ENCODE data around the gene ADGRG6.

DNA sequence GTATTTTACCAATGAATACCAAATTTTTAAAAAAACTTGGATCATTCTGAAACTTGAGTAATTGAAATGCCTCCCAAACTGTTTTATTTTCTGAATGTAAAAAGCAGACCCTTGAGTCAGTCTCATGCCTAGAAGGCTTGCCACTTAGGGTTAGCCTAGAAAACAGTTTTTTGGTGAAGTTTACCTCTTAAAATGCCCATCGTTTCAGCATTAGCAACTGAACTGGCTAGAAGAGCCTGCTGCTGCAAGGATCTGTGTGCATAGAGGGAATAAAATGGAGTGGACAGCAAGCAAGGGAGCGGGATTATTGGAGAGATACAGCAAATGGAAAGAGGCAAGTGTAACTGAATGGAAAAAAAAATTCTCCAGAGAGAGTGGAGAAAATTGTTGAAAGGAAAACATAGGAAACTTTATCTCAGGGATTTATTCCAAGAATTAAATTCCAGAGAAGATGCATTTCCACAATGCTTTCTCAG lies 40.1 kb downstream of the ADGRG6 start:
- TF ChIP-seq, protein P1, sequence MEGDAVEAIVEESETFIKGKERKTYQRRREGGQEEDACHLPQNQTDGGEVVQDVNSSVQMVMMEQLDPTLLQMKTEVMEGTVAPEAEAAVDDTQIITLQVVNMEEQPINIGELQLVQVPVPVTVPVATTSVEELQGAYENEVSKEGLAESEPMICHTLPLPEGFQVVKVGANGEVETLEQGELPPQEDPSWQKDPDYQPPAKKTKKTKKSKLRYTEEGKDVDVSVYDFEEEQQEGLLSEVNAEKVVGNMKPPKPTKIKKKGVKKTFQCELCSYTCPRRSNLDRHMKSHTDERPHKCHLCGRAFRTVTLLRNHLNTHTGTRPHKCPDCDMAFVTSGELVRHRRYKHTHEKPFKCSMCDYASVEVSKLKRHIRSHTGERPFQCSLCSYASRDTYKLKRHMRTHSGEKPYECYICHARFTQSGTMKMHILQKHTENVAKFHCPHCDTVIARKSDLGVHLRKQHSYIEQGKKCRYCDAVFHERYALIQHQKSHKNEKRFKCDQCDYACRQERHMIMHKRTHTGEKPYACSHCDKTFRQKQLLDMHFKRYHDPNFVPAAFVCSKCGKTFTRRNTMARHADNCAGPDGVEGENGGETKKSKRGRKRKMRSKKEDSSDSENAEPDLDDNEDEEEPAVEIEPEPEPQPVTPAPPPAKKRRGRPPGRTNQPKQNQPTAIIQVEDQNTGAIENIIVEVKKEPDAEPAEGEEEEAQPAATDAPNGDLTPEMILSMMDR (IDR thresholded peaks at IDR 0.05; ENCODE audit: extremely low read depth in 1 of 2, insufficient read depth in 1 of 2, low read depth in 1 of 2, low read length in 2 of 2), result no peak
- TF ChIP-seq POLR2A (IDR thresholded peaks at IDR 0.05; ENCODE audit: low read depth, low read length) (no peak), POLR2AphosphoS5 (IDR thresholded peaks at IDR 0.05; ENCODE audit: insufficient read depth, low read depth, low read length) (no peak), EZH2 (IDR thresholded peaks at IDR 0.05; ENCODE audit: borderline replicate concordance, low read depth, low read length, severe bottlenecking) (no peak), GATA2 (IDR thresholded peaks at IDR 0.05; ENCODE audit: insufficient read depth, insufficient read length, low read depth, low read length) (no peak), FOS (IDR thresholded peaks at IDR 0.05; ENCODE audit: borderline replicate concordance, insufficient read depth, low read length) (no peak)
- TF ChIP-seq, protein P2, sequence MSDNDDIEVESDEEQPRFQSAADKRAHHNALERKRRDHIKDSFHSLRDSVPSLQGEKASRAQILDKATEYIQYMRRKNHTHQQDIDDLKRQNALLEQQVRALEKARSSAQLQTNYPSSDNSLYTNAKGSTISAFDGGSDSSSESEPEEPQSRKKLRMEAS (IDR thresholded peaks at IDR 0.05; ENCODE audit: insufficient read depth, insufficient read length), result no peak

All from endothelial cell of umbilical vein (primary cell).